Germinal center (tissue), 1 donor: ENCODE results near the gene TRAF3IP3.

Experiments
- DNase-seq: peaks from one replicate; pipeline ENCODE4 v3.0.0; 2012; ENCODE audit warnings: mixed read lengths, low spot score

TRAF3IP3 gene

GRCh38 chr1:209829716-209830115 is 73.9 kb downstream of the TRAF3IP3 start:
- no peak for DNase-seq

DNA sequence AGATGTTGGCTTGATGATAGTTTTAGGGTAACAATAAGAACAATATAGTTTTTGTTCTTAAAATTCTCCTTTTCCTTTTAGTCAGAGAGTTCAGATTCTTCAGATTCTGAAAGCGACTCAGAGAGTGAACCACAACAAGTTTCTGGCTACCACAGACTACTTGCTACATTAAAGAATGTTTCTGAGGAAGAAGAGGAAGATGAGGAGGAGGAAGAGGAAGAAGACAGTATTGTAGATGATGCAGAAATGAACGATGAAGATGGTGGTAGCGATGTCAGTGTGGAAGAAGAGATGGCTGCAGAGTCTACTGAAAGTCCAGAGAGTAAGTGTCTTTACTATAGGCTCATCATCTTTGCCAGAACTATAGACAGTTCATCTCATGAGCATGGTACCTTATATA is 74.9 kb downstream of the TRAF3IP3 start:
- DNase-seq = no peak

GRCh38 chr1:209831615-209832014 is 75.8 kb downstream of the TRAF3IP3 start:
- no peak for DNase-seq
